ENCODE measurements around the gene ABCB9. TPM values are rescaled to one million over a fixed set of nuclear protein-coding genes. Genes with fewer than 3 reads are reported as not detected.

ABCB9 gene
- total RNA-seq, 1 donor from 2014 or later, result 1.9 TPM

DNA sequence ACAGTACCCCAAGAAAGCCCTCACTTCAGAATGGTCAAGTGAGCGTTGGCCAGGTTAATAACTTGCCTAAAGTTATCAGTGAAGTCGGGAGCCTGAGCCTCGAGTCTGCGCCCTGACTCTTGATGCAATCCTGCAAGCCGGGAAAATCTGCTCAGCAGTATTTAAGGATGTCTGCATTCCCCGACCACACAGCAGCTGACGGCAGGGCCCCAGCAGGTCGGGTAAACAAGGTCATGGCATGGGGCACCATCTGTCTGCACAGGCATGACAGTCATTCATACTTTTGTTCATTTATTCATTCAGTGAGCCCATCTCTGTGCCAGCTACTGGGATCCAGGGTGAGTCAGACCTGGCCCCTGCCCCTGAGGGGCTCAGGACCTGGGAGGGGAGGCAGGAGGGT lies 11.1 kb downstream of the ABCB9 start:
- no peaks in the 10 kb centered on the region for H3K36me3 ChIP-seq
- no peak overlapping the region for H3K27ac Mint-ChIP-seq
- no peaks in the 10 kb centered on the region for H3K9me3 Mint-ChIP-seq
- H3K27ac ChIP-seq, result no peak overlapping the region
- H3K4me1 ChIP-seq, result no peaks in the 10 kb centered on the region
- no peak overlapping the region for H2AFZ ChIP-seq (replicated peaks)
- no peaks in the 10 kb centered on the region for H3F3A ChIP-seq (ENCODE audit: low read depth)
- no peaks in the 10 kb centered on the region for H3K27me3 ChIP-seq
- no peak overlapping the region for H3K4me3 ChIP-seq
- TF ChIP-seq EZH2 (IDR thresholded peaks at IDR 0.05) (no peak), EZH2phosphoT487 (IDR thresholded peaks at IDR 0.05) (no peak), CTCF (IDR thresholded peaks at IDR 0.05) (no peak)
- DNase-seq (ENCODE audit: low spot score), result no peak
- H3K9me3 ChIP-seq (ENCODE audit: low read depth), result no peaks in the 10 kb centered on the region
- no peaks in the 10 kb centered on the region for H4K20me1 ChIP-seq (ENCODE audit: low read depth)
- no peak overlapping the region for H3K4me2 ChIP-seq
- H3K4me1 Mint-ChIP-seq, result peaks cover 2% of the 10 kb centered on the region
- H3K9ac ChIP-seq, result no peak overlapping the region
- H3K36me3 Mint-ChIP-seq, result no peaks in the 10 kb centered on the region
- H3K27me3 Mint-ChIP-seq (ENCODE audit: insufficient read depth, low read depth), result peaks cover 9% of the 10 kb centered on the region
- no peak overlapping the region for H3K4me3 Mint-ChIP-seq
- H3K79me2 ChIP-seq (ENCODE audit: low read depth), result no peaks in the 10 kb centered on the region

- H3K4me3 ChIP-seq, result no peak overlapping the region
- no peaks in the 10 kb centered on the region for H3F3A ChIP-seq (ENCODE audit: low read depth)
- no peak overlapping the region for H2AFZ ChIP-seq (replicated peaks)
- H3K4me1 ChIP-seq, result no peaks in the 10 kb centered on the region
- H3K27ac ChIP-seq, result no peak overlapping the region
- H3K27me3 ChIP-seq, result no peaks in the 10 kb centered on the region
- no peak overlapping the region for H3K4me2 ChIP-seq
- peak; percentile 84 for DNase-seq (ENCODE audit: low spot score)
- TF ChIP-seq CTCF (IDR thresholded peaks at IDR 0.05), result peak; percentile 86
- TF ChIP-seq EZH2 (IDR thresholded peaks at IDR 0.05), result no peak
- TF ChIP-seq EZH2phosphoT487 (IDR thresholded peaks at IDR 0.05), result no peak
- peaks cover 2% of the 10 kb centered on the region for H3K4me1 Mint-ChIP-seq
- H3K9me3 Mint-ChIP-seq, result no peaks in the 10 kb centered on the region
- no peaks in the 10 kb centered on the region for H3K36me3 ChIP-seq
- H3K9me3 ChIP-seq (ENCODE audit: low read depth), result no peaks in the 10 kb centered on the region
- H3K4me3 Mint-ChIP-seq, result no peak overlapping the region
- H3K27me3 Mint-ChIP-seq (ENCODE audit: insufficient read depth, low read depth), result peaks cover 9% of the 10 kb centered on the region
- no peak overlapping the region for H3K27ac Mint-ChIP-seq
- H3K79me2 ChIP-seq (ENCODE audit: low read depth), result no peaks in the 10 kb centered on the region
- no peak overlapping the region for H3K9ac ChIP-seq
- H3K36me3 Mint-ChIP-seq, result no peaks in the 10 kb centered on the region
- no peaks in the 10 kb centered on the region for H4K20me1 ChIP-seq (ENCODE audit: low read depth)
These were observed 14.0 kb downstream of the ABCB9 start for GRCh38 chr12:122951979-122952892.

DNA sequence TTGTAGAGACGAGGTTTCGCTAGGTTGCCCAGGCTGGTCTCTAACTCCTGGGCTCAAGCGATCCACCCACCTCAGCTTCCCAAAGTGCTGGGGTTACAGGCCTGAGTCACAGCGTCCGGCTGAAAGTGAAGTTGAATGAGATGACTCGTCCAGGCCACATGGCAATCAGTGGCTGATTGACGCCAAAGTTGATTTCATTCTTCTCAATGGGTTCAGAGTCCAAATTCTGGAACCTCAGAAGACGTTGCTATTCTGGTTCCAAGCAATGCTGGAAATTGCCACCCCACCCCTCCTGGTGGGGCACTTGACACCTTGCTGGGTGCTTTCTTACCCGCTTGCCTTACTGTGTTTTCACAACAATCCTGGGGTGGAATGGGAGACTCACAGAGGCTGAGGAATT lies 14.9 kb downstream of the ABCB9 start:
- Histone ChIP-seq H3K36me3 (no peaks in the 10 kb centered on the region), H3K4me1 (no peaks in the 10 kb centered on the region), H2AFZ (replicated peaks) (no peak overlapping the region), H3K9me3 (ENCODE audit: low read depth) (no peaks in the 10 kb centered on the region), H3F3A (ENCODE audit: low read depth) (no peaks in the 10 kb centered on the region), H3K79me2 (ENCODE audit: low read depth) (no peaks in the 10 kb centered on the region), H4K20me1 (ENCODE audit: low read depth) (no peaks in the 10 kb centered on the region), H3K9ac (no peak overlapping the region), H3K27ac (no peak overlapping the region), H3K4me2 (no peak overlapping the region), H3K27me3 (no peaks in the 10 kb centered on the region), H3K4me3 (no peak overlapping the region)
- H3K27me3 Mint-ChIP-seq (ENCODE audit: insufficient read depth, low read depth), result peaks cover 9% of the 10 kb centered on the region
- H3K4me1 Mint-ChIP-seq, result peaks cover 5% of the 10 kb centered on the region
- no peak overlapping the region for H3K4me3 Mint-ChIP-seq
- no peak overlapping the region for H3K27ac Mint-ChIP-seq
- TF ChIP-seq EZH2 (IDR thresholded peaks at IDR 0.05), result no peak
- no peak for DNase-seq (ENCODE audit: low spot score)
- no peaks in the 10 kb centered on the region for H3K9me3 Mint-ChIP-seq
- no peaks in the 10 kb centered on the region for H3K36me3 Mint-ChIP-seq

Measured in neural progenitor cell (in vitro differentiated cells).